K562 (cell line): ENCODE results near the gene LGALS7. TPM values are rescaled to one million over a fixed set of nuclear protein-coding genes. Genes with fewer than 3 reads are reported as not detected.
A peak's percentile ranks its signal among the peaks of the same experiment; 100 is the strongest.

Experiments
- ATAC-seq: fragments of 200-7000 bp; cut with Tn5 transposase; 3 replicates; pipeline ENCODE4 v1.9.1; 2020; ENCODE audit warnings: moderate library complexity
- BruUV-seq: library from RNA; stranded (reverse); fragments of 400-500 nt; replicated peaks from 2 replicates; lab custom pipeline; 2021; lab: Mats Ljungman, UMichigan
- CTCF ChIA-PET: fragments of 300-600 bp; formaldehyde crosslinking; extraction: SDS; loops from one replicate; lab custom pipeline; 2021; ENCODE audit warnings: low intra/inter-chr PET ratio; lab: Yijun Ruan, JAX
- POLR2A ChIA-PET: fragments of 300-600, 350-650 bp; sonication (Branson Sonifier 250); formaldehyde crosslinking; extraction: SDS; loops from one replicate; lab custom pipeline; 2021; ENCODE audit warnings: antibody characterized with exemption, inconsistent platforms; lab: Yijun Ruan, JAX
- DNase-seq, 4 experiments: peaks; one replicate each; pipeline versions ENCODE4 v3.0.0 to v3.0.0-alpha.2; 2011 to 2018; ENCODE audit warnings: low spot score in 3 of 4, mixed read lengths in 3 of 4; ENCODE audit errors: extremely low read depth in 1 of 4
- FAIRE-seq: peaks from 2 replicates; lab custom pipeline; 2011; peaks lifted over from hg19 to GRCh38; lab: Jason Lieb, UNC
- H2AFZ ChIP-seq: 2 replicates; pipeline ENCODE4 v1.6.0; 2011; ENCODE audit warnings: low read depth, low read length, control low read depth, inconsistent platforms
- H3K27ac ChIP-seq: fragments of 200-600 bp; 3 replicates; pipeline ENCODE4 v1.8.0; 2011; ENCODE audit warnings: low read depth, mild to moderate bottlenecking, control low read depth, inconsistent platforms, low read length, moderate library complexity, mixed read lengths; ENCODE audit errors: extremely low read depth
- H3K27me3 ChIP-seq, 2 experiments: fragments of 300-600 bp in 1 of 2; 2 replicates in 1 of 2; 3 replicates in 1 of 2; pipeline versions ENCODE4 v1.6.0 to v1.8.0; 2011; ENCODE audit warnings: inconsistent platforms in 2 of 2, low read length in 2 of 2, mild to moderate bottlenecking in 1 of 2, mixed read lengths in 1 of 2, moderate library complexity in 1 of 2; ENCODE audit not compliant: control insufficient read depth in 2 of 2, insufficient read depth in 2 of 2
- H3K36me3 ChIP-seq: fragments of 300-600 bp; 3 replicates; pipeline ENCODE4 v1.8.0; 2011; ENCODE audit warnings: mild to moderate bottlenecking, low read length, inconsistent platforms; ENCODE audit not compliant: control insufficient read depth, insufficient read depth
- H3K4me1 ChIP-seq, 2 experiments: fragments of 200-600 bp in 1 of 2; replicated peaks in 1 of 2; 2 replicates in 1 of 2; 3 replicates in 1 of 2; pipeline versions ENCODE4 v1.5.1 to v1.8.0; 2011; ENCODE audit warnings: inconsistent platforms in 2 of 2, low read length in 2 of 2, mild to moderate bottlenecking in 1 of 2, mixed read lengths in 1 of 2, moderate library complexity in 1 of 2; ENCODE audit not compliant: control insufficient read depth in 2 of 2, insufficient read depth in 2 of 2
- H3K4me2 ChIP-seq: 2 replicates; pipeline ENCODE4 v1.6.1; 2011; ENCODE audit warnings: low read length, control low read depth, inconsistent platforms, mixed read lengths; ENCODE audit not compliant: insufficient read depth
- H3K4me3 ChIP-seq: fragments of 200-600 bp; sonication (generic), shearing (Covaris generic); 2 replicates; pipeline ENCODE4 v1.5.1; 2016; ENCODE audit warnings: control low read depth, inconsistent platforms
- H3K79me2 ChIP-seq: fragments of 200-600 bp; 3 replicates; pipeline ENCODE4 v1.8.0; 2011; ENCODE audit warnings: low read length, inconsistent platforms; ENCODE audit not compliant: control insufficient read depth, insufficient read depth
- H3K9ac ChIP-seq, 2 experiments: 2 replicates each; pipeline versions ENCODE4 v1.6.0 to v1.6.1; 2011; ENCODE audit warnings: low read depth in 2 of 2, low read length in 2 of 2, control low read depth in 1 of 2, inconsistent platforms in 1 of 2, mild to moderate bottlenecking in 1 of 2, mixed read lengths in 1 of 2; ENCODE audit not compliant: insufficient read depth in 1 of 2
- H3K9me1 ChIP-seq: one replicate; pipeline ENCODE4 v1.6.0; 2011; ENCODE audit warnings: inconsistent platforms, mild to moderate bottlenecking, low read length, moderate library complexity; ENCODE audit not compliant: control insufficient read depth, insufficient read depth
- H3K9me3 ChIP-seq: replicated peaks from 2 replicates; pipeline ENCODE4 v1.5.1; 2011; ENCODE audit warnings: low read depth, low read length, inconsistent platforms; ENCODE audit not compliant: control insufficient read depth, insufficient read depth
- H4K20me1 ChIP-seq: replicated peaks from 2 replicates; pipeline ENCODE4 v1.6.1; 2011; ENCODE audit warnings: low read length, inconsistent platforms, mixed read lengths; ENCODE audit not compliant: control insufficient read depth, insufficient read depth
- KLF6 ChIP-seq: fragments of 250-450 bp; sonication (Bioruptor Pico); IDR thresholded peaks from 2 replicates; pipeline ENCODE4 v1.4.0; 2020; ENCODE audit warnings: mild to moderate bottlenecking, moderate library complexity, borderline replicate concordance
- MEIS2 ChIP-seq: fragments of 450-650 bp; IDR thresholded peaks from 2 replicates; pipeline ENCODE4 v1.6.1; 2014; ENCODE audit warnings: mild to moderate bottlenecking; ENCODE audit not compliant: partially characterized antibody
- RBM25 ChIP-seq: fragments of 200-400 bp; formaldehyde crosslinking; IDR thresholded peaks from 2 replicates; pipeline ENCODE4 v1.6.1; 2018; ENCODE audit warnings: low read length, low read depth, moderate library complexity; ENCODE audit not compliant: severe bottlenecking
- TRIM25 ChIP-seq: fragments of 450-650 bp; IDR thresholded peaks from 2 replicates; pipeline ENCODE4 v1.7.0; 2016; ENCODE audit warnings: borderline replicate concordance
- ZBTB33 ChIP-seq: sonication (generic); formaldehyde crosslinking; IDR thresholded peaks from 2 replicates; pipeline ENCODE4 v1.8.1; 2023; ENCODE audit warnings: mild to moderate bottlenecking, missing genetic modification reagents
- ZNF24 ChIP-seq: fragments of 450-650 bp; IDR thresholded peaks from 2 replicates; pipeline ENCODE4 v1.6.1; 2016
- WGBS: fragments of 100-300 bp; shearing (Covaris generic); methylation state at CpG from one replicate; pipeline ENCODE4 v1.1.6; 2016; ENCODE audit warnings: low coverage, mixed read lengths; ENCODE audit not compliant: insufficient coverage; ENCODE audit errors: missing lambda C conversion rate; 5-methylcytosine and 5-hydroxymethylcytosine counted together
- in situ Hi-C: fragments of 300-500 bp; cut with MboI; formaldehyde crosslinking; loops from 4 replicates; pipeline ENCODE4 v1.15.0; 2018; ENCODE audit warnings: inconsistent platforms, mixed read lengths
- intact Hi-C: fragments of 100-400 bp; cut with micrococcal nuclease; formaldehyde crosslinking; loops from 2 replicates; pipeline ENCODE4 v1.14.2; 2022
- polyA plus RNA-seq, 8 experiments: library from polyadenylated mRNA; depleted of rRNA in 4 of 8; stranded (reverse) in 5 of 8; unstranded in 3 of 8; fragments of >200 nt; fragmentation: Nextera tagmentation in 2 of 8; fragmentation: Illumina TruSeq in 1 of 8; extraction: Ambion mirVana in 2 of 8; extraction: Trizol in 1 of 8; gene quantifications; 2 replicates each; pipeline versions ENCODE4 v1.2.1 to v1.2.3, GENCODE V29; 2011 to 2014; ENCODE audit warnings: inconsistent platforms in 1 of 8, missing spikeins in 1 of 8
- total RNA-seq, 7 experiments: library from RNA; depleted of rRNA in 6 of 7; stranded (reverse); fragments of >200 nt in 6 of 7; fragmentation: Illumina TruSeq in 2 of 7; extraction: Trizol in 2 of 7; gene quantifications; 2 replicates each; pipeline versions ENCODE4 v1.2.1 to v1.2.3, GENCODE V29; 2011 to 2021; ENCODE audit warnings: low replicate concordance in 1 of 7
- TF ChIP-seq, protein P1 (sequence below): fragments of 450-650 bp; IDR thresholded peaks from 2 replicates; pipeline ENCODE4 v1.6.1; 2018; ENCODE audit warnings: mild to moderate bottlenecking, low read depth; ENCODE audit not compliant: partially characterized antibody
- TF ChIP-seq, protein P2 (sequence below): fragments of 250-450 bp; sonication (Bioruptor Pico); IDR thresholded peaks from 2 replicates; pipeline ENCODE4 v1.8.0; 2021; ENCODE audit warnings: mild to moderate bottlenecking, moderate library complexity

Gene LGALS7
- total and polyA plus RNA-seq, 9 of the 15 experiments (the other 6 are each of a cell fraction or from before 2014, with no cell fraction given) = not detected

GRCh38 chr19:38740257-38740592 lies 33.1 kb downstream of the LGALS7 start (continued):
- TF ChIP-seq, protein P1, sequence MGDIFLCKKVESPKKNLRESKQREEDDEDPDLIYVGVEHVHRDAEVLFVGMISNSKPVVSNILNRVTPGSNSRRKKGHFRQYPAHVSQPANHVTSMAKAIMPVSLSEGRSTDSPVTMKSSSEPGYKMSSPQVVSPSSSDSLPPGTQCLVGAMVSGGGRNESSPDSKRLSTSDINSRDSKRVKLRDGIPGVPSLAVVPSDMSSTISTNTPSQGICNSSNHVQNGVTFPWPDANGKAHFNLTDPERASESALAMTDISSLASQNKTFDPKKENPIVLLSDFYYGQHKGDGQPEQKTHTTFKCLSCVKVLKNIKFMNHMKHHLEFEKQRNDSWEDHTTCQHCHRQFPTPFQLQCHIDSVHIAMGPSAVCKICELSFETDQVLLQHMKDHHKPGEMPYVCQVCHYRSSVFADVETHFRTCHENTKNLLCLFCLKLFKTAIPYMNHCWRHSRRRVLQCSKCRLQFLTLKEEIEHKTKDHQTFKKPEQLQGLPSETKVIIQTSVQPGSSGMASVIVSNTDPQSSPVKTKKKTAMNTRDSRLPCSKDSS = no peak

DNA sequence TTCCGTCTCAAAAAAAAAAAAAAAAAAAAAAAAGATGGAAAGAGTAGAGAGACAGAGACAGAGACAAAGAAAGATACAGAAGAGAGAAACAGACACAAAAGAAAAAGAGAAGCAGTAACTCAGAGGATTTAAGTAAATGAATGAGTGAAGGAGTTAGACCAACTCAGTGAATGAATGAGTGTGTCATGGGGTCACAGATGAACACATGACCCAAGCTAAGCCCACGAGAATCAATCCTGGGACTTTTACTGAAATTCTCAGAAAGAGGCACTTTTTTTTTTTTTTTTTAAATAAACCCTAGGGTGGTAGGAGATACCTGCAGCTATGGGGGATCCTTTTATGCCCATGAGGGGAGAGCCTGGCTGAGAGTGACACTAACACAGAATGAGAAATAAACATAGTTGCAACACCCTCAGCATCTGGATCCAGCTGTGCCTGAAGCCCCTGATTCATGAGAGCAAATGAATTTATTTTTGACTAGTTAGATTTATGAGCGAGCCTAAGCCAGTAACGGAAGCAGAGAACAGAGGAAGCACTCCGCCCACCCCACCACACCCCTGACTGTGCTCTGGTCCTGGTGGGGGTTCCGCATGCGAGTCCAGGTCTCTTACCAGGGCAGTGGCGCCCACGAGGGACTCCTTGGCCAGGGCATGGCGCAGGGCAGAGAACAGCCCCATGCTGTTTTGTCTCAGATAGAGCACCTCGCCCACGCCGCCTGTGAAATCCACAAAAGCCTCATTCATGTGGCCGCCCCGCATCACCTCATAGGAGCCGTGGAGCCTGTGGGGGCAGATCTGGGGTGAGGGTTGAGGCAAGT lies 33.7 kb downstream of the LGALS7 start:
- Histone ChIP-seq H3K79me2 (peaks cover 8% of the 10 kb centered on the region; the same call in 1 of the 3 replicates), H3K36me3 (no peaks in the 10 kb centered on the region), H3K4me1 (peaks cover 25 to 58% of the 10 kb centered on the region in 2 experiments), H3K4me3 (no peak overlapping the region), H4K20me1 (no peaks in the 10 kb centered on the region), H2AFZ (no peak overlapping the region), H3K9me1 (no peaks in the 10 kb centered on the region), H3K9me3 (no peaks in the 10 kb centered on the region), H3K9ac (peak overlapping the region in 1 of 2 experiments; percentile 80; a peak in 2 of 4 replicates), H3K27me3 (no peaks in the 10 kb centered on the region), H3K27ac (no peak overlapping the region), H3K4me2 (no peak overlapping the region)
- no TSS peak for BruUV-seq
- in situ Hi-C loops (no loop called here), intact Hi-C loops (loop anchor here (5.0 to 10.0 kb wide), 3 partner anchors 93 to 195 kb away; partner anchors contain the start of genes ECH1, MRPS12 and SARS2)
- FAIRE-seq (peak; percentile 26), ATAC-seq (no peak), DNase-seq (peak in 1 of 4 experiments; percentile 36)
- TF ChIP-seq, protein P2, sequence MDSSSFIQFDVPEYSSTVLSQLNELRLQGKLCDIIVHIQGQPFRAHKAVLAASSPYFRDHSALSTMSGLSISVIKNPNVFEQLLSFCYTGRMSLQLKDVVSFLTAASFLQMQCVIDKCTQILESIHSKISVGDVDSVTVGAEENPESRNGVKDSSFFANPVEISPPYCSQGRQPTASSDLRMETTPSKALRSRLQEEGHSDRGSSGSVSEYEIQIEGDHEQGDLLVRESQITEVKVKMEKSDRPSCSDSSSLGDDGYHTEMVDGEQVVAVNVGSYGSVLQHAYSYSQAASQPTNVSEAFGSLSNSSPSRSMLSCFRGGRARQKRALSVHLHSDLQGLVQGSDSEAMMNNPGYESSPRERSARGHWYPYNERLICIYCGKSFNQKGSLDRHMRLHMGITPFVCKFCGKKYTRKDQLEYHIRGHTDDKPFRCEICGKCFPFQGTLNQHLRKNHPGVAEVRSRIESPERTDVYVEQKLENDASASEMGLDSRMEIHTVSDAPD (CRISPR knock-in tag) = no peak
- TF ChIP-seq RBM25 (peak; percentile 86), ZNF24 (peak; percentile 52; the same call in 1 of the 2 replicates), TRIM25 (no peak), KLF6 (CRISPR knock-in tag) (no peak), ZBTB33 (CRISPR knock-in tag) (0 out of 2 replicates have a peak, but pooled peaks have one; percentile 23), MEIS2 (peak; percentile 78)
- WGBS = 59% methylated on average over 15 of the region's 16 CpGs
- CTCF ChIA-PET = no interaction called here
- POLR2A ChIA-PET = interaction anchor here (0.6 to 0.7 kb wide), 2 partner anchors 11 to 27 kb away, joined by 3 read pairs; no protein-coding TSS in a partner anchor
